Aorta (tissue), 5 donors: ENCODE measurements around the gene DOCK3. TPM values are rescaled to one million over a fixed set of nuclear protein-coding genes. Genes with fewer than 3 reads are reported as not detected.

Source experiments
- ATAC-seq: fragments of 200-7000 bp; cut with Tn5 transposase; one replicate; pipeline ENCODE4 v1.9.1; 2022; ENCODE audit warnings: moderate library complexity; ENCODE audit not compliant: low FRiP score
- DNase-seq, 2 donors: peaks; one replicate each; pipeline ENCODE4 v3.0.0-alpha.2; 2020
- H3K27ac ChIP-seq, 2 donors: one replicate each; pipeline ENCODE4 v1.5.1; 2013; ENCODE audit warnings: low read length in 2 of 2, mild to moderate bottlenecking in 2 of 2, moderate library complexity in 2 of 2, control low read depth in 1 of 2, inconsistent platforms in 1 of 2, low read depth in 1 of 2
- H3K27me3 ChIP-seq, 2 donors: one replicate each; pipeline ENCODE4 v1.6.1; 2013; ENCODE audit warnings: control low read depth in 1 of 2, low read length in 1 of 2, mild to moderate bottlenecking in 1 of 2, moderate library complexity in 1 of 2; ENCODE audit not compliant: insufficient read depth in 2 of 2, control insufficient read depth in 1 of 2
- H3K36me3 ChIP-seq, 2 donors: one replicate each; pipeline ENCODE4 v1.6.1; 2013; ENCODE audit warnings: control low read depth in 1 of 2, low read length in 1 of 2, mild to moderate bottlenecking in 1 of 2; ENCODE audit not compliant: insufficient read depth in 2 of 2, control insufficient read depth in 1 of 2
- H3K4me1 ChIP-seq, 2 donors: one replicate each; pipeline ENCODE4 v1.6.1; 2013; ENCODE audit warnings: low read length in 2 of 2, control low read depth in 1 of 2, mild to moderate bottlenecking in 1 of 2, moderate library complexity in 1 of 2; ENCODE audit not compliant: insufficient read depth in 2 of 2, control insufficient read depth in 1 of 2
- H3K4me3 ChIP-seq, 2 donors: one replicate each; pipeline ENCODE4 v1.5.1; 2013; ENCODE audit warnings: low read length in 2 of 2, control low read depth in 1 of 2, mild to moderate bottlenecking in 1 of 2
- H3K9me3 ChIP-seq: one replicate; pipeline ENCODE4 v1.6.1; 2013; ENCODE audit warnings: mild to moderate bottlenecking, low read length; ENCODE audit not compliant: control insufficient read depth
- WGBS, 2 donors: extraction: QIAGEN DNeasy Blood & Tissue Kit; methylation state at CpG; one replicate each; pipeline ENCODE4 v1.1.7; 2013; 5-methylcytosine and 5-hydroxymethylcytosine counted together
- intact Hi-C, 2 donors: fragments of 100-400 bp; cut with DNase I; formaldehyde crosslinking; loops; one replicate each; pipeline versions ENCODE4 v1.14.2 to v1.15.0; 2022
- polyA plus RNA-seq, 2 donors: library from polyadenylated mRNA; stranded (reverse); fragments of 200-250 nt; gene quantifications; one replicate each; pipeline ENCODE4 v1.2.3, GENCODE V29; 2013
- total RNA-seq, 2 donors: library from RNA; stranded (reverse); fragmentation: NEBNext Ultra II Directional; extraction: Animal tissue kit (Norgen Biotek cat#: 25700); gene quantifications; one replicate each; pipeline ENCODE4 v1.2.1, GENCODE V29; 2021
- donor health status: healthy with polysubstance abuse.
- donor health status: Bipolar disorder and iron deficiency.
- donor health status: DM: no; HTN: no; CAD: no.
- donor health status: DM: no; HTN: no; CAD: no.
- donor health status: DM: yes; HTN: yes; CAD: no.

Gene DOCK3
- total and polyA plus RNA-seq, 4 donors: 0.31 to 0.97 (median 0.55) TPM

- ATAC-seq (no peak), DNase-seq (no peak)
- H3K27ac ChIP-seq: no peak overlapping the region
- WGBS, 2 donors: 76 to 83% methylated on average over 6 of the region's 6 CpGs
- no peaks in the 10 kb centered on the region for H3K9me3 ChIP-seq
- no peaks in the 10 kb centered on the region for H3K36me3 ChIP-seq
- no peaks in the 10 kb centered on the region for H3K27me3 ChIP-seq
- no peaks in the 10 kb centered on the region for H3K4me1 ChIP-seq
- no peak overlapping the region for H3K4me3 ChIP-seq
- intact Hi-C loops: no loop called here
Observed at GRCh38 chr3:50648313-50648712, 26.4 kb upstream of the DOCK3 start.

DNA sequence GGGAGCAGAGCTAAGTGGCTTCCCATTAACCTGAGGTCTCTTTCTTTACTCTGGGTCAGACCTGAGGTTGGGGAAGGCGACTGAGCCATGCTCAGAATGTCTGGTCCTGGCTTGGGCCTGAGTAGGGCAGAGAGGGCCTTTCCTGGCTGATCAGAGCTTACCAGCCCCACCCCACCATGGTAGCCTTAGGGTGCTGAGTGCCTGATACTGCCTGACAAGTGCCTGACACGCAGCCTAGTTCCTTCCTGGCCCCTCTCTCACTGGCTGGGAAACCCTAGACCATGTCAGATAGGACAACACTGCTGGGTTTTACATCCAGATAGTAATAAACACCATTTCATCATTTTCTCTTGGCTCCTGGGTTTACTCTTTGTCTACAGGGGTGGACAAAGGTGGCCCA lies 25.8 kb upstream of the DOCK3 start:
- no peak for DNase-seq
- H3K27me3 ChIP-seq: no peaks in the 10 kb centered on the region
- intact Hi-C loops: no loop called here
- no peak for ATAC-seq
- no peaks in the 10 kb centered on the region for H3K4me1 ChIP-seq
- WGBS, 2 donors: 79 to 83% methylated on average over 2 of the region's 2 CpGs
- H3K36me3 ChIP-seq: no peaks in the 10 kb centered on the region
- no peaks in the 10 kb centered on the region for H3K9me3 ChIP-seq
- no peak overlapping the region for H3K4me3 ChIP-seq
- H3K27ac ChIP-seq: no peak overlapping the region

- intact Hi-C loops: no loop called here
- no peak for ATAC-seq
Observed at GRCh38 chr3:50649451-50649931, 25.2 kb upstream of the DOCK3 start.

GRCh38 chr3:50650018-50650417 lies 24.7 kb upstream of the DOCK3 start:
- Histone ChIP-seq H3K9me3 (no peaks in the 10 kb centered on the region), H3K4me1 (no peaks in the 10 kb centered on the region), H3K27me3 (no peaks in the 10 kb centered on the region), H3K27ac (no peak overlapping the region), H3K4me3 (no peak overlapping the region), H3K36me3 (no peaks in the 10 kb centered on the region)
- ATAC-seq (no peak), DNase-seq (no peak)
- intact Hi-C loops: no loop called here
- WGBS, 2 donors: 65 to 88% methylated on average over 1 of the region's 1 CpG

More at GRCh38 chr3:50649451-50649931, 25.2 kb upstream of the DOCK3 start:
- H3K36me3 ChIP-seq: no peaks in the 10 kb centered on the region
- no peaks in the 10 kb centered on the region for H3K9me3 ChIP-seq
- H3K27me3 ChIP-seq: no peaks in the 10 kb centered on the region
- no peak overlapping the region for H3K27ac ChIP-seq
- H3K4me1 ChIP-seq: no peaks in the 10 kb centered on the region
- DNase-seq: no peak
- no peak overlapping the region for H3K4me3 ChIP-seq
- WGBS, 2 donors: 9 to 11% methylated on average over 8 of the region's 8 CpGs

DNA sequence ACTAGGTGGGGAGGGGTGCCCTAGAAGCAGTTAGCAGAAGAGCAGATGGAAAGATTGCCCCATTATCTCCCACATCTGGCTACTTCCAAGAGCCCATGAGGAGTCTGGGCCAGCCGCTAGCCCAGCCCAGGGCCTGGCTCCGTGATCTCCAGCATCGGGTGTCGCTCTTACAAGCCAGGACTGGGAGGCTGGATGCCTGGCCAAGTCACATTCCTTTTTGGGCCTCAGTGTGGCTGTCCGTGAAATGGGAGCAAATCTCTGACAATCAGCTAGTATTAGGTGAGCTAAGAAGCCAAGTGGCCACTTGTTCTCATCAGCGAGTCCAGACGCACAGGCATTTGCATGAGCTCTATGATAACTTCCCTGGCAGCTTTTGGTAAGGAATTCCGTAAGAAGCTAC lies 23.3 kb upstream of the DOCK3 start:
- ATAC-seq: no peak
- 93 to 94% methylated on average over 8 of the region's 8 CpGs for whole genome bisulfite sequencing, 2 donors
- H3K4me3 ChIP-seq: no peak overlapping the region
- no peaks in the 10 kb centered on the region for H3K4me1 ChIP-seq
- intact Hi-C loops: no loop called here
- H3K9me3 ChIP-seq: no peaks in the 10 kb centered on the region
- H3K27me3 ChIP-seq: no peaks in the 10 kb centered on the region
- no peaks in the 10 kb centered on the region for H3K36me3 ChIP-seq
- no peak overlapping the region for H3K27ac ChIP-seq
- DNase-seq: no peak

GRCh38 chr3:50651920-50652529 lies 22.7 kb upstream of the DOCK3 start:
- no peaks in the 10 kb centered on the region for H3K9me3 ChIP-seq
- H3K4me1 ChIP-seq: no peaks in the 10 kb centered on the region
- no peak overlapping the region for H3K27ac ChIP-seq
- no peaks in the 10 kb centered on the region for H3K36me3 ChIP-seq
- no peak for ATAC-seq
- no peak for DNase-seq
- intact Hi-C loops: no loop called here
- H3K27me3 ChIP-seq: no peaks in the 10 kb centered on the region
- WGBS, 2 donors: 82 to 86% methylated on average over 7 of the region's 7 CpGs
- no peak overlapping the region for H3K4me3 ChIP-seq

DNA sequence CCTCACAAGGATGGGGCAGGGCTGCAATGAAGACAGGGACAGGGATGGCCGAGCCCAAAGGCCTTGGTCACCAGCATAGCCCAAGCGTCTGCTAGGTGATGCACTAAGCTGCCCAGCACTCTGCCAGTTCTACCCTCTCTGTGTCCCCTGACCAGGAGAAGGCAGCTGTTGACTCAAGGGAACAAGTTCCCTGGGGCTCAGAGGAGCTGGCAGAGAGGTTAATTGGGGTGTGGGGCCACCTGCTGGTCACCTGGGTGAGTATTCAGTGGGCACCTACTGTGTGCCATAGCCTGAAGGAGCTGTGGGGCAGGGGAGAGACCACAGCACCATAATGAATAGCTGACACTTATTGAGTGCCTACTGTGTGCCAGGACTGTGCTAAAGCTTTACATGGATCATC lies 22.0 kb upstream of the DOCK3 start:
- intact Hi-C loops: no loop called here
- 79 to 92% methylated on average over 2 of the region's 2 CpGs for WGBS, 2 donors
- ATAC-seq (no peak), DNase-seq (no peak)
- Histone ChIP-seq H3K4me1 (no peaks in the 10 kb centered on the region), H3K36me3 (no peaks in the 10 kb centered on the region), H3K27ac (no peak overlapping the region), H3K4me3 (no peak overlapping the region), H3K27me3 (no peaks in the 10 kb centered on the region), H3K9me3 (no peaks in the 10 kb centered on the region)

DNA sequence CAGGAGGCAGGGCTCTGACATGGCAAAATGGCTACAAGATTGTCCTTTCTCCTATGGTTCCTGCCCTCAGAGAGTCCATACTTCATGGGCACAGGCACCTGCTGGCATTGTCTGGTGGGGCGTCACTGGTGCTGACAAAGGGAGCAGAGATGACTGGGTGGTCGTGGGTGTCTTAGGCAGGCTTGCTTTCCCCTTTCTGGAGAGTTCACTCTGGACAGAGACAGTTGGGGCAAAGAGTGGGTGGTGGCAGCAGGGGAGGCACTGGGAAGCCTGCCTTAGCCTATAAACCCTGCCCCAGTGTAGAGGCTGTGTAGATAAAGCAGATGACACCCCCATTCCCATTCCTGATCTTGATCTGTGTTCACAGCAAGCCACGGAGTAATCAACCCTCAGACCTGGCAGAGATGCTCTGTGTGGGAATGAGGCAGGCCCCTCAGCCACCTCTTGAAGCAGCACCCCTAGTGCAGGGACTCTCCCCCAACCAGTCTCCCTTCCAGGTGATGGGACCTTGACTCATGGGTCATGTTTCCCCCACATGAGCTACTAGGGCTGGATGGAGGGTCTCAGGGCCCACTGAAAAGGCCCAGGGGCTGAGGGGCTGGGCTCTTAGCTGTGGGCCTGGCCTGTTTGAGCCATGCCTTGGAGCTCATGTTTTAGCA lies 20.7 kb upstream of the DOCK3 start:
- WGBS, 2 donors: 85 to 90% methylated on average over 3 of the region's 3 CpGs
- H3K36me3 ChIP-seq: no peaks in the 10 kb centered on the region
- no peaks in the 10 kb centered on the region for H3K9me3 ChIP-seq
- peak; percentile 14 to 23 for DNase-seq
- no peak for ATAC-seq
- H3K4me3 ChIP-seq: no peak overlapping the region
- no peaks in the 10 kb centered on the region for H3K4me1 ChIP-seq
- H3K27ac ChIP-seq: no peak overlapping the region
- intact Hi-C loops: no loop called here
- no peaks in the 10 kb centered on the region for H3K27me3 ChIP-seq
